D721Med (cell line): ENCODE measurements around the gene CACNA2D2.

ENCODE experiments used
- DNase-seq: peaks from one replicate; pipeline ENCODE4 v3.0.0; 2011; ENCODE audit warnings: low spot score; ENCODE audit not compliant: insufficient read length
- FAIRE-seq: peaks from 2 replicates; lab custom pipeline; 2011; peaks lifted over from hg19 to GRCh38; lab: Jason Lieb, UNC
- TF ChIP-seq, protein P1 (sequence below): IDR thresholded peaks from 2 replicates; pipeline ENCODE4 v1.5.1; 2012; ENCODE audit warnings: mild to moderate bottlenecking, control low read depth; ENCODE audit not compliant: insufficient read depth; ENCODE audit errors: missing control alignments

CACNA2D2 gene

GRCh38 chr3:50334339-50335075 is 168.9 kb downstream of the CACNA2D2 start:
- FAIRE-seq: no peak
- no peak for DNase-seq
- TF ChIP-seq, protein P1, sequence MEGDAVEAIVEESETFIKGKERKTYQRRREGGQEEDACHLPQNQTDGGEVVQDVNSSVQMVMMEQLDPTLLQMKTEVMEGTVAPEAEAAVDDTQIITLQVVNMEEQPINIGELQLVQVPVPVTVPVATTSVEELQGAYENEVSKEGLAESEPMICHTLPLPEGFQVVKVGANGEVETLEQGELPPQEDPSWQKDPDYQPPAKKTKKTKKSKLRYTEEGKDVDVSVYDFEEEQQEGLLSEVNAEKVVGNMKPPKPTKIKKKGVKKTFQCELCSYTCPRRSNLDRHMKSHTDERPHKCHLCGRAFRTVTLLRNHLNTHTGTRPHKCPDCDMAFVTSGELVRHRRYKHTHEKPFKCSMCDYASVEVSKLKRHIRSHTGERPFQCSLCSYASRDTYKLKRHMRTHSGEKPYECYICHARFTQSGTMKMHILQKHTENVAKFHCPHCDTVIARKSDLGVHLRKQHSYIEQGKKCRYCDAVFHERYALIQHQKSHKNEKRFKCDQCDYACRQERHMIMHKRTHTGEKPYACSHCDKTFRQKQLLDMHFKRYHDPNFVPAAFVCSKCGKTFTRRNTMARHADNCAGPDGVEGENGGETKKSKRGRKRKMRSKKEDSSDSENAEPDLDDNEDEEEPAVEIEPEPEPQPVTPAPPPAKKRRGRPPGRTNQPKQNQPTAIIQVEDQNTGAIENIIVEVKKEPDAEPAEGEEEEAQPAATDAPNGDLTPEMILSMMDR: no peak

- DNase-seq: no peak
- no peak for FAIRE-seq
- TF ChIP-seq, protein P1: no peak
These were observed 169.6 kb downstream of the CACNA2D2 start for GRCh38 chr3:50333744-50334328.

DNA sequence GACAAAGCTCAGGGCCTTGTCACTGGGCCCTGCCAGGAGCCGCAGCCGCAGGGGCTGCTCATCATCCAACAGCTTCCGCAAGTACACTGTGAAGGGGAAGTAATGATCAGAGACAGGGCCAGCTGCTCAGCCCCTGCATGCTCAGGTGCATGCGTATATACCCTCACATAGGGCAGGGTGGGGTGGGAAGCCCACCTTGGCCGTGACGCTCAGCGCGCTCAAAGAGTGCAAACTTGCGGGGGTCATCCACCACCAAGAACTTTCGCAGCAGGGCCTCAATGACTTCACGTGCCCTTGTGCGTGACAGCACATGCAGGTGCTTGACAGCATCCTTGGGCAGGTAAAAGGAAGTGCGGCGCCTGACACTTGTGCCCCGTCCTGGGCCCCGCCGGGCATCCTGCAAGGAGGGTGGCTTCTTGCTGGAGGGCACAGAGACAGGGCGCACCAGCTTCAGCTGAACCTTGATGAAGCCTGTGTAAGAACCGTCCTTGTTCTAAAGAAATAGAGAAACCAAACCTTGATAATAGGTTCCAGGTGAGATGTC is 172.0 kb downstream of the CACNA2D2 start:
- FAIRE-seq (no peak), DNase-seq (no peak)
- TF ChIP-seq, protein P1: no peak

GRCh38 chr3:50330330-50330729 is 173.1 kb downstream of the CACNA2D2 start:
- TF ChIP-seq, protein P1: no peak
- FAIRE-seq: no peak
- no peak for DNase-seq

GRCh38 chr3:50327943-50328691 is 175.3 kb downstream of the CACNA2D2 start, which contains the start of gene TUSC2:
TUSC2 (minus strand) TSS chr3:50328223; CDS start chr3:50328099, 124 bp downstream.
- TF ChIP-seq, protein P1: no peak
- no peak for FAIRE-seq
- DNase-seq: peak; percentile 100

DNA sequence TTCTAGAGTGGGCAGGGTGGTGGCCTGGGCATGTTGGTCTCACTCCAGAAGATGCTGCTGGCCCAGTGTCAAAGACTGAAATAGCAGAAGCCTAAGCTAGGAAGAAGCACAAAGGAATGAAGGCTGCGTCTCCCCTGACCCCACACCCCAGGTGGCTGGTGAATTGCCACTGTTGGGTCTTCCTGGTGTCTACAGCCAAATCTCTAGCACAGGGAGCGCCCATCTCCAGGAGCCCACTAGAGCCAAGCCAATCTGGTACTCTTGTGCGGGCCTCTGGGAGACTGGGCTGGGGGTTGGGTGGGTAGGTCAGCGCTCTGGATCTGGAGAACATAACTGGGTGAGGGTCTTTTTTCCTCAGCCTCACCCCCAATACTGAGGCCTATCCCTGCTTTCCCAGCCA is 176.3 kb downstream of the CACNA2D2 start:
- DNase-seq (no peak), FAIRE-seq (no peak)
- TF ChIP-seq, protein P1: no peak
